GM12873 (cell line): ENCODE data around the gene SLIT3.

Experiments
- TF ChIP-seq, protein P1 (sequence below): IDR thresholded peaks from 2 replicates; pipeline ENCODE4 v1.5.1; 2012; ENCODE audit warnings: low read depth, mild to moderate bottlenecking, moderate library complexity, low read length, control low read depth; ENCODE audit not compliant: insufficient read depth; ENCODE audit errors: missing control alignments

Gene SLIT3

DNA sequence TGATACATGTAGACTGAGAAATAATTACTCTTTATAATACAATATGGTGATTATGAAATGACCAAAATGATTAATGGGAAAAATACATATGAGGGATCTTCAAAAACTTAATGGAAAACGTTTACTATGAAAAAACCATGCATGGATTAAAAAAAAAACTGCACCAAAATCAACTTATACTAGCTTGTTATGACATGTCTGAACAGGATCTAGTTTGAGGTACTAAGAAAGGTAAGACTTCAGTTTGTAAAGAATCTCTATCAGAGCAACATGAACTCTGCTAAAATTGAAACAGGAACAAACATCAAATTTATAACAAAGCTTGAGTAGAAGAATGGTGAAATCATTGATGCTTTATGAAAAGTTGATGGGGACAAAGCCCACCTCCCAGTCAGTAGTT is 178.0 kb downstream of the SLIT3 start:
- TF ChIP-seq, protein P1, sequence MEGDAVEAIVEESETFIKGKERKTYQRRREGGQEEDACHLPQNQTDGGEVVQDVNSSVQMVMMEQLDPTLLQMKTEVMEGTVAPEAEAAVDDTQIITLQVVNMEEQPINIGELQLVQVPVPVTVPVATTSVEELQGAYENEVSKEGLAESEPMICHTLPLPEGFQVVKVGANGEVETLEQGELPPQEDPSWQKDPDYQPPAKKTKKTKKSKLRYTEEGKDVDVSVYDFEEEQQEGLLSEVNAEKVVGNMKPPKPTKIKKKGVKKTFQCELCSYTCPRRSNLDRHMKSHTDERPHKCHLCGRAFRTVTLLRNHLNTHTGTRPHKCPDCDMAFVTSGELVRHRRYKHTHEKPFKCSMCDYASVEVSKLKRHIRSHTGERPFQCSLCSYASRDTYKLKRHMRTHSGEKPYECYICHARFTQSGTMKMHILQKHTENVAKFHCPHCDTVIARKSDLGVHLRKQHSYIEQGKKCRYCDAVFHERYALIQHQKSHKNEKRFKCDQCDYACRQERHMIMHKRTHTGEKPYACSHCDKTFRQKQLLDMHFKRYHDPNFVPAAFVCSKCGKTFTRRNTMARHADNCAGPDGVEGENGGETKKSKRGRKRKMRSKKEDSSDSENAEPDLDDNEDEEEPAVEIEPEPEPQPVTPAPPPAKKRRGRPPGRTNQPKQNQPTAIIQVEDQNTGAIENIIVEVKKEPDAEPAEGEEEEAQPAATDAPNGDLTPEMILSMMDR = no peak

- TF ChIP-seq, protein P1 = no peak
These were observed 179.1 kb downstream of the SLIT3 start for GRCh38 chr5:169121630-169122420.

DNA sequence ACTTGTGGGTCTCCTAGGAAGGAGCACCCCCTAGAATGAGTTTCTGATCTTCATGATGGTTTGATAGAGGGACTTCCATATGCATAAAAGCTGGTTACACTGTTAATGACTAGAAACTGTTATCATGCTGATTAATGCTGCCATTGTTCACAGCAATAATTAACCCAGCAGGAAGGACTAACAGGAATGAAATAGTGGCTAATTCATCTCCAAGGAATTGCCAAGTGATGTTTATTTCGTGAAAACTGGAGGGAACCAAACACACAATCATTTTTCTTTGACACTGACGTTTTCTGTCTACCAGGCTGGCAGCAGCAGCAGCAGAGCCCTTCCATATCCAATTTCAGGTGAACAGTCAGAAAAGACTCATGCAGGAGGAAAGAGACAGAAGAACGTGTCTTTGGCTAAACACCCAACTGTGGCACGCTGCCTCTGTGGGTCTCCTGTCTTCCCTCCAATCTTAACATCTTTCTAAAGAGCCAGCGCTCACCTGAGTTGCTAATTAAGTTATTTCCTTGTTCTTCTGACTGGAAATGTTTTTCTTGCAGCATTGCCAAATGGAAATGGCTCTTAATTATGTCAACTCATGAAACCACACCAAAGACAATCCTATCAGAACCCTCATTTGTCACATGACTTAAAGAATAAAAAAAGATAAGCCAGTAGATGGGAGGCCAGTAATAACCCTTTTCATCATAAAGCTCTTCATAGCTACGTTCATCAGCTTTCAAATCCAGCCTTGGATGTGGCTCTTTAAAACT is 181.5 kb downstream of the SLIT3 start:
- TF ChIP-seq, protein P1 = no peak

DNA sequence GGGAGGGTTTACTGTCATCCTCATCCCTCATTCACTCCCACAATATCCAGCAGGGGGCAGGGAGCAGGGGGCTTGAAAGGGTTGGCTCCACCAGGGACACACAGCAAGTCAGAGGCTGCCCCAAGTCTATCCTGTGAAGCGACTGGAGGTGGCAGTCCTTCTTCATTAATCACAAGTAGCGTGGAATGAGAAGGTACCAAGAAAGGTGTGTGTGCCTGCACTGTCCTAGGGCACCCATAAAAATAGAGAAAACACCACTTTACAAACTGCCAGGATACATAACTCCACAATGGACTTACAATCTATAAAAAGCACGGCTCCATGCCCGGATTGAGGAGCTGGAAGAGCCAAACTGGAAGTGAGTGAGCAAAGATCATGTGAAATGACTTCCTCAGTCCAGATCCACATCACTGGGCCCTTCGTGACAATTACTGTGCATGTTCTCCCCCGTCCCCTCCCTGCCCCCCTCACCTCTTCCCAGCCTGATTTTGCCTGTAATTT is 183.9 kb downstream of the SLIT3 start:
- TF ChIP-seq, protein P1 = no peak

- TF ChIP-seq, protein P1 = no peak
These were observed 185.3 kb downstream of the SLIT3 start for GRCh38 chr5:169115461-169116124.

GRCh38 chr5:169114466-169115065 is 186.4 kb downstream of the SLIT3 start:
- TF ChIP-seq, protein P1 = no peak

DNA sequence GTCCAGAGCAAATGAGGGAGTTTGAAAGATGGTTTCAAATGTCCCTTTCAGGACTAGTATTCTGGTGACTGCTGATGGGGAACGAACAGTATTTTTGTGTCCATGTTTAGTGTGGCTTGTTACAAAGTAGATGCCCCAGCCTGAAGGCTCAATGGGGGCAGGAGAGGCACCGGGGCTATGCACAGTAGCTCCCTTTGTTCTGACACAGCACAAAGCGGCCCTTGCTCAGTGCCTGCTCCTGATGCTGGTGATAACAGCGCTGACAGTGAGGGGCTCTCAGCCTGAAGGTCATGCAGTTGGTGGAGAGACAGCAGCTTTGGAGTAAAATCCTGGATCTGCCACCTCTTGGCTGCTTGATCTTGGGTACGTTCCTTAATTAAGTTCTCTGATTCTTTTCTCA is 188.9 kb downstream of the SLIT3 start:
- TF ChIP-seq, protein P1 = no peak
